Thymus (tissue), 11 donors: ENCODE data around the gene GPNMB. TPM values are rescaled to one million over a fixed set of nuclear protein-coding genes. Genes with fewer than 3 reads are reported as not detected.

Source experiments
- DNase-seq, 9 donors: peaks; one replicate each; pipeline ENCODE4 v3.0.0-alpha.2; 2013; ENCODE audit warnings: low spot score in 9 of 9, low read depth in 6 of 9, missing footprints in 1 of 9
- H3K27ac ChIP-seq, 2 donors: one replicate each; pipeline ENCODE4 v1.5.1; 2013; ENCODE audit warnings: control low read depth in 1 of 2, low read depth in 1 of 2, low read length in 1 of 2, mild to moderate bottlenecking in 1 of 2, moderate library complexity in 1 of 2
- H3K27me3 ChIP-seq, 2 donors: one replicate each; pipeline ENCODE4 v1.5.1; 2013; ENCODE audit warnings: low read length in 1 of 2; ENCODE audit not compliant: control insufficient read depth in 2 of 2, insufficient read depth in 1 of 2
- H3K36me3 ChIP-seq, 2 donors: one replicate each; pipeline ENCODE4 v1.5.1; 2013; ENCODE audit warnings: low read length in 1 of 2, mild to moderate bottlenecking in 1 of 2, moderate library complexity in 1 of 2; ENCODE audit not compliant: control insufficient read depth in 2 of 2, insufficient read depth in 2 of 2
- H3K4me1 ChIP-seq, 2 donors: one replicate each; pipeline ENCODE4 v1.5.1; 2013; ENCODE audit warnings: low read length in 2 of 2; ENCODE audit not compliant: control insufficient read depth in 2 of 2, insufficient read depth in 2 of 2
- H3K4me3 ChIP-seq, 2 donors: one replicate each; pipeline ENCODE4 v1.5.1; 2013; ENCODE audit warnings: low read length in 2 of 2, control low read depth in 1 of 2, mild to moderate bottlenecking in 1 of 2
- H3K9me3 ChIP-seq, 2 donors: one replicate each; pipeline ENCODE4 v1.5.1; 2013; ENCODE audit warnings: low read length in 1 of 2, mild to moderate bottlenecking in 1 of 2; ENCODE audit not compliant: control insufficient read depth in 2 of 2, insufficient read depth in 1 of 2
- WGBS: extraction: QIAGEN DNeasy Blood & Tissue Kit; methylation state at CpG from one replicate; pipeline ENCODE4 v1.1.7; 2013; 5-methylcytosine and 5-hydroxymethylcytosine counted together
- polyA plus RNA-seq: library from polyadenylated mRNA; stranded (reverse); fragments of 200-250 nt; gene quantifications from one replicate; pipeline ENCODE4 v1.2.3, GENCODE V29; 2013
- total RNA-seq: library from RNA; stranded (reverse); fragments of 120-200 nt; gene quantifications from one replicate; pipeline ENCODE4 v1.2.4, GENCODE V29; 2013
- donor health status: healthy.

Gene GPNMB
- total and polyA plus RNA-seq, 2 donors: 63.4 to 150 TPM

DNA sequence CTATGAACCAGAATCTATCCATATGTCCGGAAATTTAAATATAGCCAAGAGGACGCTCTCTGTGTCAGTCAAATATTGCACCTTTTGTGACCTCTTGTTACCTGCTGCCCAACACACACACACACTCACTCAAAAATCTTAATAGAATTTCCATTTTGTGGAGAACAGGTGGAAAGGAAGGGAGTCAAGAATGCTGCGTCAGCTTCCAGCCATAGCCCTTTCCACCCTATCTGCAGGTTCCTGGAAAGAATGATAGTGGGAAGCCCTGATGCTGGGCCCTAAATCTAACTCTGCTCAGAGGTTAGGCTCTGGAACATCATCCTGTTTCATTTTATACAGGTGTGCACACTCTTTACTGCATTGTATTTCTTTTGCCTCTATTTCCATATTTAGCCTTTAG is 9.6 kb upstream of the GPNMB start:
- H3K4me3 ChIP-seq: no peak overlapping the region
- H3K27me3 ChIP-seq: no peaks in the 10 kb centered on the region
- no peaks in the 10 kb centered on the region for H3K36me3 ChIP-seq
- WGBS: 96% methylated on average over 3 of the region's 3 CpGs
- H3K9me3 ChIP-seq: no peaks in the 10 kb centered on the region
- H3K4me1 ChIP-seq: no peaks in the 10 kb centered on the region
- no peak for DNase-seq
- no peak overlapping the region for H3K27ac ChIP-seq

DNA sequence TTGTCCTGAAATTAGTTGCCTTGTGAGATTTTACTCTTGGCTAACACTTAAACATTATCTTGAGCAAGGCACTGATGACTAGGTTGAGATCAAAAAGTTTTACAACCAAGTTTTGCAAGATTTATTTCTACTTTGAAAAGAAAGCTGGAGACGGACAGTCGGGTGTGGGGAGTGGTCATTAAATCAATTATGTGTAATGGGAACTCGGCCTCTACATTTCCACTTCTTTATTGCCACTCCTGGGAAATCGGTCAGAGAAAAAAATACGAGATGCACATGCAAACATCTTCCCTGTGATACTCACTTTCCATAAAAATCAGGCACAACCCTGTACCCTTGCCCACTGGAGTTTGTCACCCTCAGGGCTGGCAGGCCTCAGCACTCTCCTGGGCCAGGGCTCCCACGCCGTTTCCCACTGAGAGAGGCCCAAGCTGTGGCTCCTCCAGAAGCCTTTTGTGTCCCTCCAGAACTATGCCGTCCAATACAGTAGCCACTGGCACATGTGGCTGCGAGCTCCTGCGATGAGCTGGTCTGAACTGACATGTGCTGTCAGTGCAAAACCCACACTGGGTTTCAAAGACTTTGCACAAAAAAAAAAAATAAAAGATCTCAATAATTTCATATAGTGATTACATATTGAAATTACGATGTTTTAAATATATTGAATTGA is 7.5 kb upstream of the GPNMB start:
- H3K4me3 ChIP-seq: no peak overlapping the region
- WGBS: 97% methylated on average over 11 of the region's 11 CpGs
- no peak for DNase-seq
- no peak overlapping the region for H3K27ac ChIP-seq
- peaks cover 0 to 3% of the 10 kb centered on the region in 2 donors for H3K4me1 ChIP-seq
- peaks cover 0 to 2% of the 10 kb centered on the region in 2 donors for H3K27me3 ChIP-seq
- no peaks in the 10 kb centered on the region for H3K9me3 ChIP-seq
- H3K36me3 ChIP-seq: no peaks in the 10 kb centered on the region

DNA sequence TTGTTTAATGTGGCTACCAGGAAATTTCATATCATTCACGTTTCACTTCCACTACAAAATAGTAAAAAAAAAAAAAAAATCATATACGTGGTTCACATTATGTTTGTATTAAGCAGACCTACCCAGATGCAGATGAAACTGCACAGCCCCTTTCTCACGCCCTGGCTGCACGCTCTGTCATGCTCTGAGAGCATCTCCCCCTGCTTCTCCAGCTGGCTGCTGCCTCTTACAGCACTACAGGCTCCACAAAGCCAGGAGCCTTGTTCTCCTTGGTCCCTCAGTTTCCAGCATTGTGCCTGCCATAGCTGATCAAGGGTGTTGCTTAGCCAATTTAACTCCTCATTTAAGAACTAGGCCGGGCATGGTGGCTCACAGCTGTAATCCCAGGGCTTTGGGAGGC is 6.9 kb upstream of the GPNMB start:
- H3K9me3 ChIP-seq: no peaks in the 10 kb centered on the region
- DNase-seq: no peak
- peaks cover 0 to 3% of the 10 kb centered on the region in 2 donors for H3K4me1 ChIP-seq
- 93% methylated on average over 5 of the region's 5 CpGs for WGBS
- H3K36me3 ChIP-seq: no peaks in the 10 kb centered on the region
- H3K27me3 ChIP-seq: peaks cover 0 to 2% of the 10 kb centered on the region in 2 donors
- no peak overlapping the region for H3K27ac ChIP-seq
- H3K4me3 ChIP-seq: no peak overlapping the region

- WGBS: 90% methylated on average over 3 of the region's 3 CpGs
- Histone ChIP-seq H3K27ac (peak overlapping the region in 1 of 2 donors; percentile 55), H3K36me3 (no peaks in the 10 kb centered on the region), H3K27me3 (peaks cover 9 to 16% of the 10 kb centered on the region in 2 donors), H3K4me3 (no peak overlapping the region), H3K4me1 (peaks cover 0 to 3% of the 10 kb centered on the region in 2 donors), H3K9me3 (no peaks in the 10 kb centered on the region)
- DNase-seq: peak in 1 of 9 donors; percentile 26
Measured at GRCh38 chr7:23242321-23242720, 4.3 kb upstream of the GPNMB start.

DNA sequence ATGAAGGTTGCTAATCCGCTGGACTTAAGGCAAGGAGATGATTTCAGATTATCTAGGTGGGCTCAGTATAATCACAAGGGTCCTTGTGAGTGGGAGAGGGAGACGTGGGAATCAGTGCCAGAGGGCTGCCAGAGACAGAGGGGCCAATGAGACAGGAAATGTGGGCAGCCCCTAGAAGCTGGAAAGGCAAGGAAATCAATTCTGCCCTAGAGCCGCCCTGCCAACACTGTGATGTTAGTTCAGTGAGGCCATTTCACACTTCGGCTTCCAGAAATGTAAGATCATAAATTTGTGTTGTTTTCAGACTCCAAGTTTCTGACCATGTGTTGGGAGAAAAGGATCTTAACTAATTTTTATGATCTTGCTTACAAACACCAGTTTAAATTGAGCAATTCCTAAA is 3.6 kb upstream of the GPNMB start:
- H3K36me3 ChIP-seq: no peaks in the 10 kb centered on the region
- H3K9me3 ChIP-seq: no peaks in the 10 kb centered on the region
- no peak overlapping the region for H3K4me3 ChIP-seq
- H3K4me1 ChIP-seq: peaks cover 0 to 5% of the 10 kb centered on the region in 2 donors
- no peak for DNase-seq
- WGBS: 94% methylated on average over 4 of the region's 4 CpGs
- H3K27ac ChIP-seq: peak overlapping the region; percentile 69 to 76
- H3K27me3 ChIP-seq: peaks cover 13 to 22% of the 10 kb centered on the region in 2 donors

- Histone ChIP-seq H3K9me3 (no peaks in the 10 kb centered on the region), H3K27me3 (peaks cover 22 to 41% of the 10 kb centered on the region in 2 donors), H3K4me3 (peak overlapping the region in 1 of 2 donors; percentile 9), H3K27ac (peak overlapping the region in 1 of 2 donors; percentile 13), H3K36me3 (no peaks in the 10 kb centered on the region), H3K4me1 (peaks cover 0 to 6% of the 10 kb centered on the region in 2 donors)
- 91% methylated on average over 6 of the region's 6 CpGs for WGBS
- DNase-seq: no peak
Measured at GRCh38 chr7:23247046-23247602, 549 bp downstream of the GPNMB start.

DNA sequence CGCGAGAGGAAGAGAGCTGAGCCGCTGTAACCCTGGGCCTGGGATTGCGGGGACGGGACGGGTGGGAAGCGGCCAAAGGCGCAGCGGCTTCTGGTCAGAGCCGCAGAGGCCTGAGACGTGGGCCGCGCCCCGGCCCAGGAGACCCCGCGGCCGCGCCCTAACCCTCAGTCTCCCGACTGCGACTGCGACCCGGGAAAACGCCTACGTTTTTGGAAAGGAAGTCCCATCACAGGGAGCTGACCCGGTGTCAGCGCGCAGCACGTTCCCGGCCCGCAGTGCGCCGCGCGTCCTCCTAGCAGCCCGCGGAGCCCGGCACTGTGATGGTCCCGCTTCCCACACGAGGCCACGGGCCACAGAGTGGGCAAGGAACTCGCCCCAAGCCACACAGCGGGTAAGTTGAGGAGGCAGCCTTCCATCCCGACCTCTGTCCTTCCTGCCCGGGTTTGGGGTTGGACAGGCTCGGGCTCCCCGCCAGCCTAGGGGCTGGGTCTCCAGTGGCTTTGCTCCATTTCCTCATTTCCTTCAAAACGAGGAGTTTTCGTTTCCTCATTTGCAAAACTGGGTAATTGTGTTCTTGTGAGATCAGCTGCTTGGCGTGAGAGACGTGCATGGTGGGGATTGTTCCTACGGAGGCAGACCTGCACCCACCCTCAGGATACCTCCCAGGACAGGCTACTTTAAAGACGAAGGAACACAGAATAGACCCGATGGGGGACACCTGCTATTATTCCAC is 1.2 kb downstream of the GPNMB start:
- 8% methylated on average over 53 of the region's 53 CpGs for WGBS

GRCh38 chr7:23249486-23249885 is 2.9 kb downstream of the GPNMB start:
- peaks cover 22 to 40% of the 10 kb centered on the region in 2 donors for H3K27me3 ChIP-seq
- peaks cover 0 to 3% of the 10 kb centered on the region in 2 donors for H3K4me1 ChIP-seq
- H3K9me3 ChIP-seq: no peaks in the 10 kb centered on the region
- H3K36me3 ChIP-seq: no peaks in the 10 kb centered on the region
- DNase-seq: no peak
- no peak overlapping the region for H3K27ac ChIP-seq
- H3K4me3 ChIP-seq: no peak overlapping the region

More for the DNA sequence above, 1.2 kb downstream of the GPNMB start:
- Histone ChIP-seq H3K27me3 (peaks cover 22 to 41% of the 10 kb centered on the region in 2 donors), H3K36me3 (no peaks in the 10 kb centered on the region), H3K27ac (peak overlapping the region in 1 of 2 donors; percentile 15), H3K9me3 (no peaks in the 10 kb centered on the region), H3K4me1 (peaks cover 0 to 6% of the 10 kb centered on the region in 2 donors), H3K4me3 (peak overlapping the region; percentile 21 to 26)
- DNase-seq: peak in 1 of 9 donors; percentile 16

GRCh38 chr7:23254051-23254681 is 7.6 kb downstream of the GPNMB start:
- peaks cover 0 to 7% of the 10 kb centered on the region in 2 donors for H3K27me3 ChIP-seq
- H3K9me3 ChIP-seq: no peaks in the 10 kb centered on the region
- H3K27ac ChIP-seq: no peak overlapping the region
- no peak for DNase-seq
- no peaks in the 10 kb centered on the region for H3K36me3 ChIP-seq
- 96% methylated on average over 7 of the region's 7 CpGs for WGBS
- H3K4me1 ChIP-seq: no peaks in the 10 kb centered on the region
- no peak overlapping the region for H3K4me3 ChIP-seq
